Right ventricle myocardium superior (tissue), 1 donor: ENCODE measurements around the gene ZFP92. TPM values are rescaled to one million over a fixed set of nuclear protein-coding genes. Genes with fewer than 3 reads are reported as not detected.

Experiments used
- total RNA-seq: library from RNA; stranded (reverse); fragmentation: NEBNext Ultra II Directional; extraction: Animal tissue kit (Norgen Biotek cat#: 25700); gene quantifications from one replicate; pipeline ENCODE4 v1.2.1, GENCODE V29; 2021
- donor health status: DM: no; HTN: yes; CAD: no; lungs with severe emphysema.

Gene ZFP92
- total RNA-seq, 1 donor from 2014 or later: 0.65 TPM

Other genes with a start within 250 kb of the ZFP92 start
- gene MAGEA1, start 232.2 kb upstream of the ZFP92 start, total RNA-seq: not detected
- gene PNMA6F, start 89.7 kb upstream of the ZFP92 start, total RNA-seq: not detected
- 5.1 TPM for gene ZNF275, start 77.3 kb upstream of the ZFP92 start, total RNA-seq
- gene PNMA6E, start 10.1 kb upstream of the ZFP92 start, total RNA-seq: not detected
- gene TREX2, start 34.6 kb downstream of the ZFP92 start, total RNA-seq: 0.19 TPM
- 18.6 TPM for gene HAUS7, start 59.1 kb downstream of the ZFP92 start, total RNA-seq
- gene BGN, start 83.5 kb downstream of the ZFP92 start, total RNA-seq: 35.3 TPM
- gene ATP2B3, start 106.2 kb downstream of the ZFP92 start, total RNA-seq: not detected
- 40.7 TPM for gene CCNQ, start 187.7 kb downstream of the ZFP92 start, total RNA-seq
- gene DUSP9, start 235.7 kb downstream of the ZFP92 start, total RNA-seq: not detected